K562 (cell line): ENCODE results near the gene KTN1. TPM values are rescaled to one million over a fixed set of nuclear protein-coding genes. Genes with fewer than 3 reads are reported as not detected.
A peak's percentile ranks its signal among the peaks of the same experiment; 100 is the strongest.

Source experiments
- ATAC-seq: fragments of 200-7000 bp; cut with Tn5 transposase; 3 replicates; pipeline ENCODE4 v1.9.1; 2020; ENCODE audit warnings: moderate library complexity
- BruUV-seq: library from RNA; stranded (reverse); fragments of 400-500 nt; replicated peaks from 2 replicates; lab custom pipeline; 2021; lab: Mats Ljungman, UMichigan
- CTCF ChIA-PET: fragments of 300-600 bp; formaldehyde crosslinking; extraction: SDS; loops from one replicate; lab custom pipeline; 2021; ENCODE audit warnings: low intra/inter-chr PET ratio; lab: Yijun Ruan, JAX
- POLR2A ChIA-PET: fragments of 300-600, 350-650 bp; sonication (Branson Sonifier 250); formaldehyde crosslinking; extraction: SDS; loops from one replicate; lab custom pipeline; 2021; ENCODE audit warnings: antibody characterized with exemption, inconsistent platforms; lab: Yijun Ruan, JAX
- DNase-seq, 4 experiments: peaks; one replicate each; pipeline versions ENCODE4 v3.0.0 to v3.0.0-alpha.2; 2011 to 2018; ENCODE audit warnings: low spot score in 3 of 4, mixed read lengths in 3 of 4; ENCODE audit errors: extremely low read depth in 1 of 4
- FAIRE-seq: peaks from 2 replicates; lab custom pipeline; 2011; peaks lifted over from hg19 to GRCh38; lab: Jason Lieb, UNC
- H2AFZ ChIP-seq: 2 replicates; pipeline ENCODE4 v1.6.0; 2011; ENCODE audit warnings: low read depth, low read length, control low read depth, inconsistent platforms
- H3K27ac ChIP-seq: fragments of 200-600 bp; 3 replicates; pipeline ENCODE4 v1.8.0; 2011; ENCODE audit warnings: low read depth, mild to moderate bottlenecking, control low read depth, inconsistent platforms, low read length, moderate library complexity, mixed read lengths; ENCODE audit errors: extremely low read depth
- H3K27me3 ChIP-seq, 2 experiments: fragments of 300-600 bp in 1 of 2; 2 replicates in 1 of 2; 3 replicates in 1 of 2; pipeline versions ENCODE4 v1.6.0 to v1.8.0; 2011; ENCODE audit warnings: inconsistent platforms in 2 of 2, low read length in 2 of 2, mild to moderate bottlenecking in 1 of 2, mixed read lengths in 1 of 2, moderate library complexity in 1 of 2; ENCODE audit not compliant: control insufficient read depth in 2 of 2, insufficient read depth in 2 of 2
- H3K36me3 ChIP-seq: fragments of 300-600 bp; 3 replicates; pipeline ENCODE4 v1.8.0; 2011; ENCODE audit warnings: mild to moderate bottlenecking, low read length, inconsistent platforms; ENCODE audit not compliant: control insufficient read depth, insufficient read depth
- H3K4me1 ChIP-seq, 2 experiments: fragments of 200-600 bp in 1 of 2; replicated peaks in 1 of 2; 2 replicates in 1 of 2; 3 replicates in 1 of 2; pipeline versions ENCODE4 v1.5.1 to v1.8.0; 2011; ENCODE audit warnings: inconsistent platforms in 2 of 2, low read length in 2 of 2, mild to moderate bottlenecking in 1 of 2, mixed read lengths in 1 of 2, moderate library complexity in 1 of 2; ENCODE audit not compliant: control insufficient read depth in 2 of 2, insufficient read depth in 2 of 2
- H3K4me2 ChIP-seq: 2 replicates; pipeline ENCODE4 v1.6.1; 2011; ENCODE audit warnings: low read length, control low read depth, inconsistent platforms, mixed read lengths; ENCODE audit not compliant: insufficient read depth
- H3K4me3 ChIP-seq: fragments of 200-600 bp; sonication (generic), shearing (Covaris generic); 2 replicates; pipeline ENCODE4 v1.5.1; 2016; ENCODE audit warnings: control low read depth, inconsistent platforms
- H3K79me2 ChIP-seq: fragments of 200-600 bp; 3 replicates; pipeline ENCODE4 v1.8.0; 2011; ENCODE audit warnings: low read length, inconsistent platforms; ENCODE audit not compliant: control insufficient read depth, insufficient read depth
- H3K9ac ChIP-seq, 2 experiments: 2 replicates each; pipeline versions ENCODE4 v1.6.0 to v1.6.1; 2011; ENCODE audit warnings: low read depth in 2 of 2, low read length in 2 of 2, control low read depth in 1 of 2, inconsistent platforms in 1 of 2, mild to moderate bottlenecking in 1 of 2, mixed read lengths in 1 of 2; ENCODE audit not compliant: insufficient read depth in 1 of 2
- H3K9me1 ChIP-seq: one replicate; pipeline ENCODE4 v1.6.0; 2011; ENCODE audit warnings: inconsistent platforms, mild to moderate bottlenecking, low read length, moderate library complexity; ENCODE audit not compliant: control insufficient read depth, insufficient read depth
- H3K9me3 ChIP-seq: replicated peaks from 2 replicates; pipeline ENCODE4 v1.5.1; 2011; ENCODE audit warnings: low read depth, low read length, inconsistent platforms; ENCODE audit not compliant: control insufficient read depth, insufficient read depth
- H4K20me1 ChIP-seq: replicated peaks from 2 replicates; pipeline ENCODE4 v1.6.1; 2011; ENCODE audit warnings: low read length, inconsistent platforms, mixed read lengths; ENCODE audit not compliant: control insufficient read depth, insufficient read depth
- CSDE1 ChIP-seq, 2 experiments: fragments of 450-650 bp; IDR thresholded peaks; 2 replicates each; pipeline ENCODE4 v1.6.1; 2016; ENCODE audit warnings: mild to moderate bottlenecking in 1 of 2
- CTBP1 ChIP-seq: fragments of 450-650 bp; IDR thresholded peaks from 2 replicates; pipeline ENCODE4 v1.6.1; 2016; ENCODE audit warnings: borderline replicate concordance
- MED1 ChIP-seq: sonication (generic); formaldehyde crosslinking; IDR thresholded peaks from 2 replicates; pipeline ENCODE4 v1.8.1; 2023; ENCODE audit warnings: missing genetic modification reagents, borderline replicate concordance
- MEIS2 ChIP-seq: fragments of 450-650 bp; IDR thresholded peaks from 2 replicates; pipeline ENCODE4 v1.6.1; 2014; ENCODE audit warnings: mild to moderate bottlenecking; ENCODE audit not compliant: partially characterized antibody
- NR2C2 ChIP-seq, 2 experiments: fragments of 200-800 bp in 1 of 2; sonication (Bioruptor generic) in 1 of 2; sonication (generic) in 1 of 2; formaldehyde crosslinking in 1 of 2; IDR thresholded peaks; 2 replicates each; pipeline versions ENCODE4 v1.6.1 to v1.8.0; 2016 to 2022; ENCODE audit warnings: mild to moderate bottlenecking in 1 of 2, missing compliant biosample characterization in 1 of 2, missing genetic modification characterization in 1 of 2, missing genetic modification reagents in 1 of 2
- WGBS: fragments of 100-300 bp; shearing (Covaris generic); methylation state at CpG from one replicate; pipeline ENCODE4 v1.1.6; 2016; ENCODE audit warnings: low coverage, mixed read lengths; ENCODE audit not compliant: insufficient coverage; ENCODE audit errors: missing lambda C conversion rate; 5-methylcytosine and 5-hydroxymethylcytosine counted together
- in situ Hi-C: fragments of 300-500 bp; cut with MboI; formaldehyde crosslinking; loops from 4 replicates; pipeline ENCODE4 v1.15.0; 2018; ENCODE audit warnings: inconsistent platforms, mixed read lengths
- intact Hi-C: fragments of 100-400 bp; cut with micrococcal nuclease; formaldehyde crosslinking; loops from 2 replicates; pipeline ENCODE4 v1.14.2; 2022
- polyA plus RNA-seq, 8 experiments: library from polyadenylated mRNA; depleted of rRNA in 4 of 8; stranded (reverse) in 5 of 8; unstranded in 3 of 8; fragments of >200 nt; fragmentation: Nextera tagmentation in 2 of 8; fragmentation: Illumina TruSeq in 1 of 8; extraction: Ambion mirVana in 2 of 8; extraction: Trizol in 1 of 8; gene quantifications; 2 replicates each; pipeline versions ENCODE4 v1.2.1 to v1.2.3, GENCODE V29; 2011 to 2014; ENCODE audit warnings: inconsistent platforms in 1 of 8, missing spikeins in 1 of 8
- total RNA-seq, 7 experiments: library from RNA; depleted of rRNA in 6 of 7; stranded (reverse); fragments of >200 nt in 6 of 7; fragmentation: Illumina TruSeq in 2 of 7; extraction: Trizol in 2 of 7; gene quantifications; 2 replicates each; pipeline versions ENCODE4 v1.2.1 to v1.2.3, GENCODE V29; 2011 to 2021; ENCODE audit warnings: low replicate concordance in 1 of 7

Gene KTN1
- total and polyA plus RNA-seq, 9 of the 15 experiments (the other 6 are each of a cell fraction or from before 2014, with no cell fraction given): 34.8 to 120 (median 63.6) TPM

- H3K4me3 ChIP-seq: no peak overlapping the region
Observed at GRCh38 chr14:55605793-55606192, 25.8 kb downstream of the KTN1 start.

GRCh38 chr14:55607386-55607785 lies 27.4 kb downstream of the KTN1 start:
- H3K4me2 ChIP-seq: no peak overlapping the region
- H3K4me1 ChIP-seq: no peaks in the 10 kb centered on the region; a peak in 1 of 5 replicates

More at GRCh38 chr14:55605793-55606192, 25.8 kb downstream of the KTN1 start:
- no peak overlapping the region for H3K27ac ChIP-seq
- no TSS peak for BruUV-seq
- no peaks in the 10 kb centered on the region for H3K27me3 ChIP-seq
- ChIA-PET CTCF (no interaction called here), POLR2A (no interaction called here)
- in situ Hi-C loops (no loop called here), intact Hi-C loops (no loop called here)
- 31% methylated on average over 1 of the region's 1 CpG for WGBS
- no peak overlapping the region for H2AFZ ChIP-seq
- no peak overlapping the region for H3K9ac ChIP-seq
- H3K4me2 ChIP-seq: no peak overlapping the region
- 0 out of 2 replicates have a peak, but pooled peaks cover 3% of the 10 kb centered on the region for H4K20me1 ChIP-seq
- no peak for ATAC-seq
- no peaks in the 10 kb centered on the region for H3K9me3 ChIP-seq
- no peaks in the 10 kb centered on the region; a peak in 1 of 5 replicates for H3K4me1 ChIP-seq
- no peak for TF ChIP-seq NR2C2 (CRISPR knock-in tag; IDR thresholded peaks at IDR 0.05)
- no peak for TF ChIP-seq NR2C2 (tag; IDR thresholded peaks at IDR 0.05)
- no peak for TF ChIP-seq CSDE1 (IDR thresholded peaks at IDR 0.05)
- no peak for TF ChIP-seq CTBP1
- DNase-seq: no peak
- no peaks in the 10 kb centered on the region for H3K9me1 ChIP-seq
- H3K79me2 ChIP-seq: peaks cover 78% of the 10 kb centered on the region
- H3K36me3 ChIP-seq: no peaks in the 10 kb centered on the region
- no peak for FAIRE-seq

More at GRCh38 chr14:55607386-55607785, 27.4 kb downstream of the KTN1 start:
- in situ Hi-C loops: no loop called here
- no peak overlapping the region for H2AFZ ChIP-seq
- H3K36me3 ChIP-seq: no peaks in the 10 kb centered on the region
- H3K9me1 ChIP-seq: no peaks in the 10 kb centered on the region
- no peak for ATAC-seq
- BruUV-seq: no TSS peak
- no peaks in the 10 kb centered on the region for H3K9me3 ChIP-seq
- no peak overlapping the region for H3K4me3 ChIP-seq
- DNase-seq: no peak
- H3K9ac ChIP-seq: no peak overlapping the region
- WGBS: 35% methylated on average over 3 of the region's 3 CpGs
- TF ChIP-seq MEIS2 (peak; percentile 21), MED1 (CRISPR knock-in tag) (no peak)
- TF ChIP-seq, all 486 proteins: peak for 1
- intact Hi-C loops: no loop called here
- CTCF ChIA-PET: no interaction called here
- no peak for FAIRE-seq
- Histone ChIP-seq H4K20me1 (no peaks in the 10 kb centered on the region), H3K27me3 (no peaks in the 10 kb centered on the region), H3K79me2 (peaks cover 62% of the 10 kb centered on the region), H3K27ac (no peak overlapping the region)
- POLR2A ChIA-PET: no interaction called here
